Measurements from ENCODE around the gene RPUSD4. TPM values are rescaled to one million over a fixed set of nuclear protein-coding genes. Genes with fewer than 3 reads are reported as not detected.

Gene RPUSD4
- total RNA-seq, 1 donor: 24.2 TPM

DNA sequence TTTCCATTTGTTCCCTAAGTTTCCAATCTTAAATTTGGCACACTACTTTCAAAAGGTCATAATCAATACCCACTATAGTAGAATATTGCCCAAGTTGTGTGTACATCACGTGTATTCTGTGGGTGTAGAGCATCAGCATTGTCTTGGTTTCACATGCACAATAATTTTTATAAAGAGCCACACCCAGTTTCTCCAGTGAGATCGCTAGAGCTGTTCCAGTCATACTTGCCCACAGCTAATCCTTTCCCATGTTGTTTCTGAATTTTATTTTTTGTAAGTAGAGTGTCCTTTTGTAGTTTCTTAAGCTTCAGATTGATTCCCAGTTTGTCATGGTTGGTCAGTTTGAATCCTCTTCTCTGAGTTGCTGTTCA is 13.8 kb upstream of the RPUSD4 start:
- DNase-seq (ENCODE audit: low read depth): no peak
- H3K4me3 ChIP-seq (ENCODE audit: low read depth, low read length): no peak overlapping the region
- no peak for TF ChIP-seq CTCF (IDR thresholded peaks at IDR 0.05; ENCODE audit: insufficient read depth, low read length)

DNA sequence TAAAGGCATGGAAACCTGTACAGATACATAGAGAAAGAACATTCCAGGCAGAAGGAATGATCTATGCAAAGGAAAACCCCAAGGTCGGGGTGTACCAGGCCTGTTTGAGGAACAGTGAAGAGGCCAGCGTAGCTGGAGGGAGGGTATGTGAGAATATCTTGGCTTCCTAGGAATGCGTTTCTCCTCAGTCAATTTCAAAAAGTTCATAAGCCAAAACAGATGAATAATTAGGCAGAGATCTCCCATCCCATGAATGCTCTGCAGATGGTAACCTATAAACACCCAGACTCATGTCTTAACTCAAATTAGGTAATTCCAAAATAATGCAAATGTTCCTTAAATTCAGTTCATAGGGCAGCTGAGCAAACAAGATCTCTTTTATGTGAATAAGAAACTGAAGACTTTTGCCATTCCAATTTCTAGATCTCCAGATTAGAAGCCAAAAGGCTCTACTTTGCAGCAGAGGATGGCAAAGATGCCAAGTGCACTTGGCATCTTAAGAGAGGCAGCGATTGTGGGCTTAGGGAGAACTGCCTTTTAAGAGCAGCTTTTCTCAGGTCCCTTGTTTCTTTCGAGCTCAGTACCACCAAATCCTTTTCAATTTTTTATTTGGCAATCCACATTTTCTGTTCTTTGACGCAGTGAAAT is 13.3 kb upstream of the RPUSD4 start:
- no peak for DNase-seq (ENCODE audit: low read depth)
- no peak for TF ChIP-seq CTCF (IDR thresholded peaks at IDR 0.05; ENCODE audit: insufficient read depth, low read length)
- no peak overlapping the region for H3K4me3 ChIP-seq (ENCODE audit: low read depth, low read length)

GRCh38 chr11:126219547-126219946 is 8.1 kb upstream of the RPUSD4 start:
- no peak overlapping the region for H3K4me3 ChIP-seq (ENCODE audit: low read depth, low read length)
- DNase-seq (ENCODE audit: low read depth): no peak
- TF ChIP-seq CTCF (IDR thresholded peaks at IDR 0.05; ENCODE audit: insufficient read depth, low read length): no peak

GRCh38 chr11:126217491-126217890 is 6.0 kb upstream of the RPUSD4 start:
- TF ChIP-seq CTCF (IDR thresholded peaks at IDR 0.05; ENCODE audit: insufficient read depth, low read length): no peak
- H3K4me3 ChIP-seq (ENCODE audit: low read depth, low read length): no peak overlapping the region
- DNase-seq (ENCODE audit: low read depth): no peak

- no peak for TF ChIP-seq CTCF (IDR thresholded peaks at IDR 0.05; ENCODE audit: insufficient read depth, low read length)
- H3K4me3 ChIP-seq (ENCODE audit: low read depth, low read length): no peak overlapping the region
- no peak for DNase-seq (ENCODE audit: low read depth)
Measured at GRCh38 chr11:126216526-126217305, 5.3 kb upstream of the RPUSD4 start.

DNA sequence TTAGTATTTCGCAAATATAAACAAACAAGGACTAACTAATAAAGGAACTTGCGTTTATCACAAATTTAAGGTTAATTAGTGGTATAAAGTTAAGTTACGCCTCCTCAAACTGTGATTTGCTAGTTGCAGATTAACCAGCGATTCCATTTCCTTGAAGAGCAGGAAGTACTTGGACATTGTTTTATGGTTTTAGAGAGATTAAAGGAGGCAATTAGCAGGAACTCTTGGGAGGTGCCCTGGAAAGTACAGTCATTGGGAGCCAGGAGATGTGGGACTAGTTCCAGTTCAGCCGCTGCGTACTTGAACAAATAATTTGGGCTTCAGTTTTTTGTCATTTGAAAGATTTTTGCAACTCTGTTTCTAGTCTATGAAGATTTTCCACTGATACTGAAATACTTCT is 3.4 kb upstream of the RPUSD4 start:
- no peak for TF ChIP-seq CTCF (IDR thresholded peaks at IDR 0.05; ENCODE audit: insufficient read depth, low read length)
- no peak overlapping the region for H3K4me3 ChIP-seq (ENCODE audit: low read depth, low read length)
- no peak for DNase-seq (ENCODE audit: low read depth)

All from fibroblast of the aortic adventitia (primary cell).